ENCODE measurements around the gene BNC2.
A peak's percentile ranks its signal among the peaks of the same experiment; 100 is the strongest.

Gene BNC2

GRCh38 chr9:16672501-16672900 is 198.0 kb downstream of the BNC2 start:
- DNase-seq: no peak

DNA sequence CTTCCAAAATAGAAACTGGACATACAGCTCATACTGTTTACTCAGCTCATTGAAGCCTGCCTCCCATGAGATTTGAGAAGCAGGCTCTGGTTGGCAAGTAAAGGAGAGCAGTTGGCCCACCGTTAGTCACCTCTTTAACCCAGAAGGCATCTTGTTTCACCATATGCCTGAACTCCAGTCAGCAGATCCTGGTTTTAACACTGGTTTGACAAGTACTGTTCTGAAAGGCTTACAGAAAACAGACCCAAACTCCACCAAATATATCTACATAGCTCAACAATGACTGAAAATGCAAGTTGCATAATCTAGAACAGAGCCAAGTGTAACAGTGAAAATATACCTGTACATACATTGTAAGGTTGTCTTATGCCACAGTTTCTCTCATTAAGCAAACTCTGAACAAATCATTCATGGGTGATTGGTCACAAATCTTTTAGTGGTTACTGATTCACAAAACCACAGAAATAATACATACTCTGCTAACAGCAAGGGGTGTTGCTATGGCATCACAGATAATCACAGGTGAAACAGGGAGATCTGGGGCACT is 198.8 kb downstream of the BNC2 start:
- peak; percentile 66 for DNase-seq

GRCh38 chr9:16670791-16671190 is 199.7 kb downstream of the BNC2 start:
- DNase-seq: no peak

GRCh38 chr9:16668734-16669295 is 201.7 kb downstream of the BNC2 start:
- peak; percentile 75 for DNase-seq

GRCh38 chr9:16664211-16664610 is 206.3 kb downstream of the BNC2 start:
- DNase-seq: peak; percentile 23

- no peak for DNase-seq
These were observed 208.7 kb downstream of the BNC2 start for GRCh38 chr9:16661816-16662215.

- no peak for DNase-seq
These were observed 211.4 kb downstream of the BNC2 start for GRCh38 chr9:16659096-16659495.

- DNase-seq: no peak
These were observed 213.9 kb downstream of the BNC2 start for GRCh38 chr9:16656432-16657169.

- DNase-seq: no peak
These were observed 215.8 kb downstream of the BNC2 start for GRCh38 chr9:16654596-16655126.

- DNase-seq: no peak
These were observed 216.7 kb downstream of the BNC2 start for GRCh38 chr9:16653491-16654399.

DNA sequence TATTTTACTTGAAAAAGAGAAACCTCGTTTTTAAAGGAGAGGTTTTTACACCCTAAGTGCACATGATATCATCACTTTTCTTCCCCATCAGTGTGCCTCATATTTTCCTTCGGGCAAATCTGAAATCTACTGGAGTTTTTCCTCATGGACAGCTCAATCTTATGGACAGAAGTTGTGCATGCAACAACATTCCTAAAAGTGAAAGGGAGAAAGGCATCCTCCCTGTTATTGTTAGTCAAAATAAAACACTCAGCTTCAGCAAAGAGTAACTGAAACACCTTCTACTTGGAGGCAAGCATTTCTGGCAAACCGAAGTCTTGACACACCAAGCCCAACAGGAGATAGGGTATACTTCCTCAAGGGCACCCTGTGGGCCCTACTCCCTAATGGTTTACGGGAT is 217.9 kb downstream of the BNC2 start:
- peak; percentile 20 for DNase-seq

DNA sequence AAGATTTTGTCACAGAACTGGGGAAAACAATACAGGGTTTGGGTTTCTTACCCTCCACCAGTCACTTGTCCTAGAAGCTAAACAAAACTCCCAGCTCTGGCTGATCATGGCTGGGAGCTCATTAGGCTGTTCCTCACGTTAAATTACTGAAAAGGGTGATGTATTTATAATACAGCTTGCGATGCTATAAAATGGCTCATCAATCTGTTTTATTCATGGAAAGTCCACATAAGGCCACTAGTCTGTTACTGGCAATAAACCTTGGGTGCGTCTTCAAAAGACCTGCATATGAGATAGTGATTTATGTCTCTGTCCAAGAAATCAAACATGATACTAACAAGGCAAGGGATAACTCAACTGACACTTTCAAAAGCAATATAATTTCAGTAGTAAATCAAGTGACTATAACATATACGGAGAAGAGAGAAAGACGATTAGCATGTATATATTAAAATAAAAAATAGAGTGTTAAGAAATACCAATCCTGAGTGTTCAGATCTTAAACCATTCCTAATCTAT is 219.0 kb downstream of the BNC2 start:
- no peak for DNase-seq

DNA sequence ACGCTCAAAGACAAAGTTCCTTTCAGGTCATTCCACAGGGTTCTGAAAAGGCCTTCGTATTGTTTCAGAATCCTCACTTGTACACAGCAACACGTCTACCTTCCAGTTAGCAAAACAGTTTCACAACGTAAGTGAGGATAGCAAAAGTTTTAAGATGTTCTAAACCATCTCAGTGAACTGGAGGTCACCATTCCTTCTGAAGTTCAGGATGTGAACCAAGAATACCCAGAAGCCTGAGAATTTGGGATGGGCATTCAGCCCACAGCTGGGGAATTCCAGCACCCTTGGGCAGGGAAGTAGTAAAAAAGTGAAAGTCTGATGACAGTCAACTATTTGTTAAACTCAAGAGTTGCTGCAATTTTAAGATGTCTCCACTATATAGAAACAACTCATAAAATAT is 224.5 kb downstream of the BNC2 start:
- peak; percentile 30 for DNase-seq

DNA sequence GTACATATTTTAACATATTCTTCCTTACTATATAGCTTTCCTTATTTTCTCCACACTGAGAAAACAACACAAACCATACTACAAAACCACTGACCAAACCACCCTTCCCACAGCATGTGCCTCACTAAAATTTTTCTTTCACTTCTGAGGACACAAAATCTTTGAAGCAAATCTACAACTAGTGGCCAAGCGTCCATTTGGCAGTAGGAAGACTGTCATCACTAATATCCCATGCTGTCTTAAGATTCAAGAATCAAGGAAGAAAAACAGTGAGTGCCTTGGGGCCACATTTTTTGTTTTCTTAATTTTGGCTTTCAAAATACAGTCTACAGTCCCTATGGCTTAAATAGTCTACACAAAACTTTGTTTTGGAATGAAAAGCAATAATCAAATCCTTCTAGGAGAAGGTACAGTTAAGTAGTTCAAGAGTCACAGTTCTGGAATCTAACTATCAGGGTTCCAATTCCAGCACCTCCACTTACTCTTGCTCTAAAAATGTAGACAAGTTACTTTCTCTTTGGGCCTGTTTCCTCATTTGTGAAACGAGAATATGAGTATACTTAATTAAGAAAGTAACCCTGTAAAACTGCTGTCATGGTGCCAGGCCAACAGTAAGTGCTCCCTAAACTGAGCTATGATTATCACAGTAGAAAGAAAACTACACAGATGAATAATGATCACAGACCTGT is 227.9 kb downstream of the BNC2 start:
- peak; percentile 22 for DNase-seq

- no peak for DNase-seq
These were observed 229.8 kb downstream of the BNC2 start for GRCh38 chr9:16640649-16641048.

- no peak for DNase-seq
These were observed 230.8 kb downstream of the BNC2 start for GRCh38 chr9:16639644-16640043.

- DNase-seq: no peak
These were observed 232.6 kb downstream of the BNC2 start for GRCh38 chr9:16637911-16638310.

GRCh38 chr9:16637218-16637617 is 233.3 kb downstream of the BNC2 start:
- DNase-seq: no peak

DNA sequence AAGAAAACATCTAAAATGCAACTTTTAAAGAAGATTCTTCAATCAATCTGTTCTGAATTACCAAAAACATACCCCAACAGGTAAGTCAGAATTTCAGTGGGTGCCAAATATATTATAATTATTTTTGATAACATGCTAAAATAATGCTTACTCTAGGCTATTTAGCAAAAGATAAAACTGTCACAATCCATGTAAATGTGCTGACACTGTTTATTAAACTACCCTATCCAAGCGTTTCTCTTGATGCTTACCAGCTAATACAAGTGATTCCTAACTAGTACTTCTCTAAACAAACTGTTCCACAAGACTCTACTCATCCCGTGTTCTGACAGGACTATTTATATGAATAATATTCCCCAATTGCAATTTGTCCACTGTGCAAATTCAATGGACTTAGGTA is 236.7 kb downstream of the BNC2 start:
- DNase-seq: no peak

DNA sequence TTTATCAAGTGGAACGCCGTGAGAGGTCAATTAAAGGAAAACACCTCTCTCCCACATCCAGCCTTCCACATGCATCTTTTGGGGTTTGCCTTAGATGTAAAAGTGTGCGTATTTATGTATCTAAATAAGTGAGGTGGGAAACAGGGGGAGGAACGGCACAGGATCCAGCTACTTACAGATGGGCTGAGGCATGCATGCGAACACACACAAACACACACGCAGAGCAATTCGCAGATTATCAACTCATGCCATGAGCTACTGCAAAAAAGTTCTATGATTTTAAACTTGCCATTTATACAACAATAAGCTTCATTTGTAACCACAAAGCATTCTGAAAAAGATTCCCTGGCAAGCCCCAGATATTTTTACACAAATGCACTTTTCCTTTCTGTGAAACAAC is 242.1 kb downstream of the BNC2 start:
- DNase-seq: peak; percentile 47

- peak; percentile 96 for DNase-seq
These were observed 242.5 kb downstream of the BNC2 start for GRCh38 chr9:16627967-16628366.

DNA sequence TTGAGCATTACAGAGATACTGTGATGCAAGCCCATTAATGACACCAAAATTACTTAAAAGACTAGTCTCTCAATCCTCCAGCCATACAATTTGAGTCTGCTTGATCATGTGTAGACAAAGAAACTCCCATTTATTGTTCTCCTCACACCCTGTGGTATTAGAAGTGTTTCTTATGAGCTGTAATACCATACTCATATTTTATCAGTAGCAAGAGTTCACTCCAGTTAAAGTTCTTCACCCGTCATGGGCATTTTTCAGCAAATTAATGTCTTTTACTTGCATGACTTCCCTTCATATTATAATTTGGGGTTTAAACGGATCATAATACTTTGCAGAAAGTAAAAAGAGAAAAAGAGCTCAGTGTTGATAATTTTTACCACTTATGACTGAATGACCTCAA is 242.9 kb downstream of the BNC2 start:
- DNase-seq: no peak
